Measurements from ENCODE around the gene PCDHGB3. TPM values are rescaled to one million over a fixed set of nuclear protein-coding genes. Genes with fewer than 3 reads are reported as not detected.
A peak's percentile ranks its signal among the peaks of the same experiment; 100 is the strongest.
"Not testable (repeated sequence)": the region's sequence is repeated elsewhere in the genome, so short reads cannot be mapped to it uniquely, and the experiment has no call there.

The PCDHGB3 gene
- total and polyA plus RNA-seq, 2 experiments from 2014 or later, result 0.27 to 0.71 TPM

- H3K4me1 ChIP-seq (ENCODE audit: low read depth); H3K36me3 ChIP-seq; H3K27me3 ChIP-seq: not testable (repeated sequence)
- peak within 1 kb of the TSS; percentile 69 for H3K27ac ChIP-seq
- H3K4me3 ChIP-seq, result peak within 1 kb of the TSS; percentile 35
- DNase-seq (ENCODE audit: low read depth in 1 of 2, low spot score in 1 of 2), result peak; percentile 78 to 88
- TF ChIP-seq, protein P1, sequence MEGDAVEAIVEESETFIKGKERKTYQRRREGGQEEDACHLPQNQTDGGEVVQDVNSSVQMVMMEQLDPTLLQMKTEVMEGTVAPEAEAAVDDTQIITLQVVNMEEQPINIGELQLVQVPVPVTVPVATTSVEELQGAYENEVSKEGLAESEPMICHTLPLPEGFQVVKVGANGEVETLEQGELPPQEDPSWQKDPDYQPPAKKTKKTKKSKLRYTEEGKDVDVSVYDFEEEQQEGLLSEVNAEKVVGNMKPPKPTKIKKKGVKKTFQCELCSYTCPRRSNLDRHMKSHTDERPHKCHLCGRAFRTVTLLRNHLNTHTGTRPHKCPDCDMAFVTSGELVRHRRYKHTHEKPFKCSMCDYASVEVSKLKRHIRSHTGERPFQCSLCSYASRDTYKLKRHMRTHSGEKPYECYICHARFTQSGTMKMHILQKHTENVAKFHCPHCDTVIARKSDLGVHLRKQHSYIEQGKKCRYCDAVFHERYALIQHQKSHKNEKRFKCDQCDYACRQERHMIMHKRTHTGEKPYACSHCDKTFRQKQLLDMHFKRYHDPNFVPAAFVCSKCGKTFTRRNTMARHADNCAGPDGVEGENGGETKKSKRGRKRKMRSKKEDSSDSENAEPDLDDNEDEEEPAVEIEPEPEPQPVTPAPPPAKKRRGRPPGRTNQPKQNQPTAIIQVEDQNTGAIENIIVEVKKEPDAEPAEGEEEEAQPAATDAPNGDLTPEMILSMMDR (IDR thresholded peaks at IDR 0.05; ENCODE audit: low read depth, low read length), result peak; percentile 77
- H3K9me3 ChIP-seq (ENCODE audit: low read depth), result peaks cover 22% of the 10 kb centered on the region
Measured at GRCh38 chr5:141417494-141418172, 47.6 kb downstream of the PCDHGB3 start, which contains the start of gene PCDHGB7. Gene PCDHGB7, plus strand, starts transcription at chr5:141417677. Its CDS starts 183 bp downstream, at chr5:141417860.

DNA sequence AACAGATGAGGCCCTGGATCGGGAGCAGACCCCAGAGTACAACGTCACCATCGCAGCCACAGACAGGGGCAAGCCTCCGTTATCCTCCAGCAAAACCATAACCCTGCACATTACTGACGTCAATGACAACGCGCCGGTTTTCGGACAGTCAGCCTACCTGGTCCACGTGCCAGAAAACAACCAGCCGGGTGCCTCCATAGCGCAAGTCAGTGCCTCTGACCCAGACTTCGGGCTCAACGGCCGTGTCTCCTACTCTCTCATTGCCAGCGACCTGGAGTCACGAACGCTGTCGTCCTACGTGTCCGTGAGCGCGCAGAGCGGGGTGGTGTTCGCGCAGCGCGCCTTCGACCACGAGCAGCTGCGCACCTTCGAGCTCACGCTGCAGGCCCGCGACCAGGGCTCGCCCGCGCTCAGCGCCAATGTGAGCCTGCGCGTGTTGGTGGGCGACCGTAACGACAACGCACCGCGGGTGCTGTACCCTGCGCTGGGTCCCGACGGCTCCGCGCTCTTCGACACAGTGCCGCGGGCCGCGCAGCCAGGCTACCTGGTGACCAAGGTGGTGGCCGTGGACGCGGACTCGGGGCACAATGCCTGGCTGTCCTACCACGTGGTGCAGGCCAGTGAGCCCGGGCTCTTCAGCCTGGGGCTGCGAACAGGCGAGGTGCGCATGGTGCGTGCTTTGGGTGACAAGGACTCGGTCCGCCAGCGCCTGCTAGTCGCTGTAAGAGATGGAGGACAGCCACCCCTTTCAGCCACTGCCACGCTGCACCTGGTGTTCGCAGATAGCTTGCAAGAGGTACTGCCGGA is 49.2 kb downstream of the PCDHGB3 start:
- H3K36me3 ChIP-seq, result peaks cover 6% of the 10 kb centered on the region
- no peaks in the 10 kb centered on the region for H3K27me3 ChIP-seq
- H3K4me1 ChIP-seq (ENCODE audit: low read depth), result no peaks in the 10 kb centered on the region
- no peak overlapping the region for H3K27ac ChIP-seq
- no peak for DNase-seq (ENCODE audit: low read depth in 1 of 2, low spot score in 1 of 2)
- peaks cover 23% of the 10 kb centered on the region for H3K9me3 ChIP-seq (ENCODE audit: low read depth)
- TF ChIP-seq, protein P1 (IDR thresholded peaks at IDR 0.05; ENCODE audit: low read depth, low read length), result no peak
- H3K4me3 ChIP-seq, result no peak overlapping the region

DNA sequence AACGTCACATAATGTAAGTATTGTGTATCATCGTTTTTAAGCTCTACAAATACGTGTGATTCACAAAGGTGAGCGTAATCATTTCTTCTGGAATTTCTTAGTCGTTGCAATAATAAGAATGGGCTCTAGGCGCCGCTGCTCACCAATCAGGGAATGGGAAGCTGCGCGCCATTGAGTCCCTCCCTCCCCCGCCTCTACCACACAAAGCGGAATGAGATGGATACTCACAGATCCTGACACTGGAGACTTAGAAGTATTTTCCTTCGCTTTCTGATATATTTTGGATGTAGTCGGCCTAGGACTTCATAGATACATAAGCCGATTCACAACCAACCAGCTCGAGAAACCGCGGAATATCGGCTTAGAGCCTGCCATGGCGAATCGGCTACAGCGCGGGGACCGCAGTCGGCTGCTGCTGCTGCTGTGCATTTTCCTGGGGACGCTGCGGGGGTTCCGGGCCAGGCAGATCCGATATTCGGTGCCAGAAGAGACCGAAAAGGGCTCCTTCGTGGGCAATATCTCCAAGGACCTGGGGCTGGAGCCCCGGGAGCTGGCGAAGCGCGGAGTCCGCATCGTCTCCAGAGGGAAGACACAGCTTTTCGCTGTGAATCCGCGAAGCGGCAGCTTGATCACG is 50.9 kb downstream of the PCDHGB3 start, which contains the start of gene PCDHGA11:
TSS of gene PCDHGA11 (plus strand) at position 197 of the 634 bp plus-strand sequence. CDS start at position 374, 177 bp downstream.
- Histone ChIP-seq H3K4me1 (ENCODE audit: low read depth) (no peaks in the 10 kb centered on the region), H3K27me3 (no peaks in the 10 kb centered on the region), H3K4me3 (no peak within 1 kb of the TSS), H3K36me3 (peaks cover 6% of the 10 kb centered on the region), H3K27ac (no peak within 1 kb of the TSS), H3K9me3 (ENCODE audit: low read depth) (peaks cover 23% of the 10 kb centered on the region)
- DNase-seq (ENCODE audit: low read depth in 1 of 2, low spot score in 1 of 2), result peak in 1 of 2 donors; percentile 73
- TF ChIP-seq, protein P1 (IDR thresholded peaks at IDR 0.05; ENCODE audit: low read depth, low read length), result peak; percentile 61

GRCh38 chr5:141421489-141421855 is 51.4 kb downstream of the PCDHGB3 start:
- Histone ChIP-seq H3K9me3 (ENCODE audit: low read depth) (peaks cover 27% of the 10 kb centered on the region), H3K36me3 (peaks cover 6% of the 10 kb centered on the region), H3K4me3 (no peak overlapping the region), H3K27ac (no peak overlapping the region), H3K4me1 (ENCODE audit: low read depth) (no peaks in the 10 kb centered on the region), H3K27me3 (no peaks in the 10 kb centered on the region)
- TF ChIP-seq, protein P1 (IDR thresholded peaks at IDR 0.05; ENCODE audit: low read depth, low read length), result peak; percentile 3
- no peak for DNase-seq (ENCODE audit: low read depth in 1 of 2, low spot score in 1 of 2)

Other genes starting within 250 kb of the PCDHGB3 start
Only the 30 nearest of the 37 such genes appear.
- 7.4 and 7.9 TPM in 2 replicates for gene PCDHB9, start 183.1 kb upstream of the PCDHGB3 start, total RNA-seq
- gene PCDHB9, start 183.1 kb upstream of the PCDHGB3 start, polyA plus RNA-seq, result 2.5 and 2.9 TPM in 2 replicates
- 8.8 and 10.9 TPM in 2 replicates for gene PCDHB10, start 177.9 kb upstream of the PCDHGB3 start, total RNA-seq
- 7.8 and 9.0 TPM in 2 replicates for gene PCDHB10, start 177.9 kb upstream of the PCDHGB3 start, polyA plus RNA-seq
- gene PCDHB11, start 170.6 kb upstream of the PCDHGB3 start, total RNA-seq, result 4.7 and 8.6 TPM in 2 replicates
- gene PCDHB11, start 170.6 kb upstream of the PCDHGB3 start, polyA plus RNA-seq, result 2.4 and 3.1 TPM in 2 replicates
- 9.5 and 17.7 TPM in 2 replicates for gene PCDHB12, start 161.5 kb upstream of the PCDHGB3 start, total RNA-seq
- 2.1 and 3.5 TPM in 2 replicates for gene PCDHB12, start 161.5 kb upstream of the PCDHGB3 start, polyA plus RNA-seq
- 7.8 and 8.4 TPM in 2 replicates for gene PCDHB13, start 156.3 kb upstream of the PCDHGB3 start, total RNA-seq
- gene PCDHB13, start 156.3 kb upstream of the PCDHGB3 start, polyA plus RNA-seq, result 1.3 and 3.1 TPM in 2 replicates
- gene PCDHB14, start 146.9 kb upstream of the PCDHGB3 start, total RNA-seq, result 17.3 and 21.2 TPM in 2 replicates
- gene PCDHB14, start 146.9 kb upstream of the PCDHGB3 start, polyA plus RNA-seq, result 8.1 and 11.8 TPM in 2 replicates
- gene PCDHB15, start 124.8 kb upstream of the PCDHGB3 start, total RNA-seq, result 21.3 and 32.4 TPM in 2 replicates
- 13.3 and 19.3 TPM in 2 replicates for gene PCDHB15, start 124.8 kb upstream of the PCDHGB3 start, polyA plus RNA-seq
- 0.42 TPM in 1 of 2 replicates, not detected in the other for gene SLC25A2, start 66.2 kb upstream of the PCDHGB3 start, total RNA-seq
- not detected in 2 replicates for gene SLC25A2, start 66.2 kb upstream of the PCDHGB3 start, polyA plus RNA-seq
- 93.8 and 124 TPM in 2 replicates for gene TAF7, start 49.5 kb upstream of the PCDHGB3 start, total RNA-seq
- 165 and 215 TPM in 2 replicates for gene TAF7, start 49.5 kb upstream of the PCDHGB3 start, polyA plus RNA-seq
- gene PCDHGA1, start 39.7 kb upstream of the PCDHGB3 start, total RNA-seq, result 1.7 and 2.3 TPM in 2 replicates
- 0.40 and 1.2 TPM in 2 replicates for gene PCDHGA1, start 39.7 kb upstream of the PCDHGB3 start, polyA plus RNA-seq
- gene PCDHGA2, start 31.5 kb upstream of the PCDHGB3 start, total RNA-seq, result 0.95 and 1.8 TPM in 2 replicates
- 0.18 and 1.1 TPM in 2 replicates for gene PCDHGA2, start 31.5 kb upstream of the PCDHGB3 start, polyA plus RNA-seq
- 1.5 and 3.2 TPM in 2 replicates for gene PCDHGA3, start 26.4 kb upstream of the PCDHGB3 start, total RNA-seq
- 1.4 and 2.2 TPM in 2 replicates for gene PCDHGA3, start 26.4 kb upstream of the PCDHGB3 start, polyA plus RNA-seq
- gene PCDHGB1, start 20.1 kb upstream of the PCDHGB3 start, total RNA-seq, result 1.8 and 3.7 TPM in 2 replicates
- 0.32 and 0.46 TPM in 2 replicates for gene PCDHGB1, start 20.1 kb upstream of the PCDHGB3 start, polyA plus RNA-seq
- 1.5 and 1.8 TPM in 2 replicates for gene PCDHGA4, start 15.2 kb upstream of the PCDHGB3 start, total RNA-seq
- 0.20 and 0.32 TPM in 2 replicates for gene PCDHGA4, start 15.2 kb upstream of the PCDHGB3 start, polyA plus RNA-seq
- 2.7 and 3.0 TPM in 2 replicates for gene PCDHGB2, start 10.2 kb upstream of the PCDHGB3 start, total RNA-seq
- gene PCDHGB2, start 10.2 kb upstream of the PCDHGB3 start, polyA plus RNA-seq, result 1.0 and 2.8 TPM in 2 replicates
- 1.1 and 1.2 TPM in 2 replicates for gene PCDHGA5, start 6.1 kb upstream of the PCDHGB3 start, total RNA-seq
- gene PCDHGA5, start 6.1 kb upstream of the PCDHGB3 start, polyA plus RNA-seq, result 0.09 TPM in 1 of 2 replicates, not detected in the other
- gene PCDHGA6, start 3.6 kb downstream of the PCDHGB3 start, total RNA-seq, result 0.66 and 0.88 TPM in 2 replicates
- gene PCDHGA6, start 3.6 kb downstream of the PCDHGB3 start, polyA plus RNA-seq, result not detected in 2 replicates
- gene PCDHGA7, start 12.5 kb downstream of the PCDHGB3 start, total RNA-seq, result 1.0 and 1.2 TPM in 2 replicates
- gene PCDHGA7, start 12.5 kb downstream of the PCDHGB3 start, polyA plus RNA-seq, result 0.20 TPM in 1 of 2 replicates, not detected in the other
- gene PCDHGB4, start 17.5 kb downstream of the PCDHGB3 start, total RNA-seq, result 17.4 and 23.5 TPM in 2 replicates
- gene PCDHGB4, start 17.5 kb downstream of the PCDHGB3 start, polyA plus RNA-seq, result 9.9 and 12.5 TPM in 2 replicates
- 2.3 and 2.5 TPM in 2 replicates for gene PCDHGA8, start 22.4 kb downstream of the PCDHGB3 start, total RNA-seq
- gene PCDHGA8, start 22.4 kb downstream of the PCDHGB3 start, polyA plus RNA-seq, result 0.37 and 1.0 TPM in 2 replicates
- 1.2 and 2.6 TPM in 2 replicates for gene PCDHGB5, start 27.7 kb downstream of the PCDHGB3 start, total RNA-seq
- gene PCDHGB5, start 27.7 kb downstream of the PCDHGB3 start, polyA plus RNA-seq, result 0.66 TPM in 1 of 2 replicates, not detected in the other
- 1.1 and 1.8 TPM in 2 replicates for gene PCDHGA9, start 32.5 kb downstream of the PCDHGB3 start, total RNA-seq
- gene PCDHGA9, start 32.5 kb downstream of the PCDHGB3 start, polyA plus RNA-seq, result 0.04 and 0.70 TPM in 2 replicates
- gene PCDHGB6, start 37.8 kb downstream of the PCDHGB3 start, total RNA-seq, result 28.7 and 48.6 TPM in 2 replicates
- gene PCDHGB6, start 37.8 kb downstream of the PCDHGB3 start, polyA plus RNA-seq, result 26.1 and 44.1 TPM in 2 replicates
- gene PCDHGA10, start 42.7 kb downstream of the PCDHGB3 start, total RNA-seq, result 4.5 and 7.3 TPM in 2 replicates
- gene PCDHGA10, start 42.7 kb downstream of the PCDHGB3 start, polyA plus RNA-seq, result 1.1 and 1.4 TPM in 2 replicates
- gene PCDHGB7, start 47.4 kb downstream of the PCDHGB3 start, total RNA-seq, result 11.3 and 19.9 TPM in 2 replicates
- 8.4 and 12.3 TPM in 2 replicates for gene PCDHGB7, start 47.4 kb downstream of the PCDHGB3 start, polyA plus RNA-seq
- 3.6 and 5.0 TPM in 2 replicates for gene PCDHGA11, start 50.8 kb downstream of the PCDHGB3 start, total RNA-seq
- gene PCDHGA11, start 50.8 kb downstream of the PCDHGB3 start, polyA plus RNA-seq, result 0.64 and 1.7 TPM in 2 replicates
- 1.7 and 6.1 TPM in 2 replicates for gene PCDHGA12, start 60.3 kb downstream of the PCDHGB3 start, total RNA-seq
- gene PCDHGA12, start 60.3 kb downstream of the PCDHGB3 start, polyA plus RNA-seq, result 0.45 and 0.52 TPM in 2 replicates
- 23.6 and 29.9 TPM in 2 replicates for gene PCDHGC3, start 105.7 kb downstream of the PCDHGB3 start, total RNA-seq
- gene PCDHGC3, start 105.7 kb downstream of the PCDHGB3 start, polyA plus RNA-seq, result 23.0 and 29.8 TPM in 2 replicates
- gene PCDHGC4, start 114.8 kb downstream of the PCDHGB3 start, total RNA-seq, result 1.1 and 7.9 TPM in 2 replicates
- 0.84 and 2.9 TPM in 2 replicates for gene PCDHGC4, start 114.8 kb downstream of the PCDHGB3 start, polyA plus RNA-seq
- gene PCDHGC5, start 118.8 kb downstream of the PCDHGB3 start, total RNA-seq, result 0.74 and 2.2 TPM in 2 replicates
- gene PCDHGC5, start 118.8 kb downstream of the PCDHGB3 start, polyA plus RNA-seq, result not detected in 2 replicates